ENCODE data around the gene PTPRM.

DNA sequence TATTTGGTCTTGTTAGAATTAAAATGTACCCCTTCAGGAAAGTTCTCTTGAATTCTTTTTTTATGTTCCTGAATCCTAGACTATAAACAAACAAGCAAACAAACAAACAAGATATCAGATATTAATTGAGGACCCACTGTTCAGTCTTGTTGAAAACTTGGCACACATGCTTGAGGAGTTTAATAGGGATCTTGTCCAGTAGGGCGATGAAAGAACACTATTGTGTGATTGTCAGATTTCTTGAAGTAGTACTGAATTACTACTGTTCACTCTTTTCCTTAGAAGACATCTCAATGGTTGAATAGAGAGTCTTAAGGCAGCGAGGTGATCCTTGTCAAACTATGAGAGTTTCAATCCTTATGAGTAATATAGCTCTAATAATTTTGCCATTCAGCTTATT, 130.2 kb downstream of the PTPRM start:
- no peak for TF ChIP-seq POLR2A (IDR thresholded peaks at IDR 0.05)
- TF ChIP-seq, protein P1, sequence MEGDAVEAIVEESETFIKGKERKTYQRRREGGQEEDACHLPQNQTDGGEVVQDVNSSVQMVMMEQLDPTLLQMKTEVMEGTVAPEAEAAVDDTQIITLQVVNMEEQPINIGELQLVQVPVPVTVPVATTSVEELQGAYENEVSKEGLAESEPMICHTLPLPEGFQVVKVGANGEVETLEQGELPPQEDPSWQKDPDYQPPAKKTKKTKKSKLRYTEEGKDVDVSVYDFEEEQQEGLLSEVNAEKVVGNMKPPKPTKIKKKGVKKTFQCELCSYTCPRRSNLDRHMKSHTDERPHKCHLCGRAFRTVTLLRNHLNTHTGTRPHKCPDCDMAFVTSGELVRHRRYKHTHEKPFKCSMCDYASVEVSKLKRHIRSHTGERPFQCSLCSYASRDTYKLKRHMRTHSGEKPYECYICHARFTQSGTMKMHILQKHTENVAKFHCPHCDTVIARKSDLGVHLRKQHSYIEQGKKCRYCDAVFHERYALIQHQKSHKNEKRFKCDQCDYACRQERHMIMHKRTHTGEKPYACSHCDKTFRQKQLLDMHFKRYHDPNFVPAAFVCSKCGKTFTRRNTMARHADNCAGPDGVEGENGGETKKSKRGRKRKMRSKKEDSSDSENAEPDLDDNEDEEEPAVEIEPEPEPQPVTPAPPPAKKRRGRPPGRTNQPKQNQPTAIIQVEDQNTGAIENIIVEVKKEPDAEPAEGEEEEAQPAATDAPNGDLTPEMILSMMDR (IDR thresholded peaks at IDR 0.05) = no peak
